Measurements from ENCODE around the gene C2CD5.
"Not testable (repeated sequence)": the region's sequence is repeated elsewhere in the genome, so short reads cannot be mapped to it uniquely, and the experiment has no call there.

The C2CD5 gene

GRCh38 chr12:22499445-22499844 is 44.9 kb downstream of the C2CD5 start:
- no peak overlapping the region for H3K27ac ChIP-seq
- TF ChIP-seq CTCF (IDR thresholded peaks at IDR 0.05) (no peak), ZFX (IDR thresholded peaks at IDR 0.05; ENCODE audit: borderline replicate concordance) (no peak)

- H3K27ac ChIP-seq, result no peak overlapping the region
- TF ChIP-seq ZFX (IDR thresholded peaks at IDR 0.05; ENCODE audit: borderline replicate concordance) (no peak), CTCF (IDR thresholded peaks at IDR 0.05) (no peak)
These were observed 50.0 kb downstream of the C2CD5 start for GRCh38 chr12:22494319-22494718.

GRCh38 chr12:22491034-22491433 is 53.3 kb downstream of the C2CD5 start:
- no peak for TF ChIP-seq CTCF (IDR thresholded peaks at IDR 0.05)
- no peak for TF ChIP-seq ZFX (IDR thresholded peaks at IDR 0.05; ENCODE audit: borderline replicate concordance)
- H3K27ac ChIP-seq, result no peak overlapping the region

GRCh38 chr12:22488478-22488877 is 55.9 kb downstream of the C2CD5 start:
- no peak for TF ChIP-seq ZFX (IDR thresholded peaks at IDR 0.05; ENCODE audit: borderline replicate concordance)
- no peak for TF ChIP-seq CTCF (IDR thresholded peaks at IDR 0.05)

GRCh38 chr12:22487683-22488082 is 56.7 kb downstream of the C2CD5 start:
- H3K27ac ChIP-seq, result not testable (repeated sequence)

More at GRCh38 chr12:22488478-22488877, 55.9 kb downstream of the C2CD5 start:
- no peak overlapping the region for H3K27ac ChIP-seq

GRCh38 chr12:22481547-22482104 is 62.7 kb downstream of the C2CD5 start:
- TF ChIP-seq CTCF (IDR thresholded peaks at IDR 0.05), result no peak
- TF ChIP-seq ZFX (IDR thresholded peaks at IDR 0.05; ENCODE audit: borderline replicate concordance), result no peak

GRCh38 chr12:22480814-22481213 is 63.5 kb downstream of the C2CD5 start:
- H3K27ac ChIP-seq, result not testable (repeated sequence)

More at GRCh38 chr12:22481547-22482104, 62.7 kb downstream of the C2CD5 start:
- no peak overlapping the region for H3K27ac ChIP-seq

- no peak for TF ChIP-seq ZFX (IDR thresholded peaks at IDR 0.05; ENCODE audit: borderline replicate concordance)
- no peak for TF ChIP-seq CTCF (IDR thresholded peaks at IDR 0.05)
- no peak overlapping the region for H3K27ac ChIP-seq
These were observed 64.3 kb downstream of the C2CD5 start for GRCh38 chr12:22480016-22480415.
